ENCODE results near the gene ZNF792.
A peak's percentile ranks its signal among the peaks of the same experiment; 100 is the strongest.
"Not testable (repeated sequence)": the region's sequence is repeated elsewhere in the genome, so short reads cannot be mapped to it uniquely, and the experiment has no call there.

ZNF792 gene

GRCh38 chr19:34998777-34999497, 34.9 kb upstream of the ZNF792 start:
- no peak for DNase-seq (ENCODE audit: low read depth)

- DNase-seq (ENCODE audit: low read depth): not testable (repeated sequence)
Measured at GRCh38 chr19:34998224-34998623, 34.2 kb upstream of the ZNF792 start.

- DNase-seq (ENCODE audit: low read depth): no peak
Measured at GRCh38 chr19:34997071-34997617, 33.1 kb upstream of the ZNF792 start.

GRCh38 chr19:34995551-34995950, 31.5 kb upstream of the ZNF792 start:
- no peak for DNase-seq (ENCODE audit: low read depth)

- DNase-seq (ENCODE audit: low read depth): no peak
Measured at GRCh38 chr19:34994643-34995541, 30.9 kb upstream of the ZNF792 start.

- no peak for DNase-seq (ENCODE audit: low read depth)
Measured at GRCh38 chr19:34994286-34994642, 30.2 kb upstream of the ZNF792 start.

GRCh38 chr19:34992582-34992981, 28.6 kb upstream of the ZNF792 start:
- DNase-seq (ENCODE audit: low read depth): not testable (repeated sequence)

GRCh38 chr19:34991542-34992333, 27.7 kb upstream of the ZNF792 start:
- DNase-seq (ENCODE audit: low read depth): no peak

- peak; percentile 58 for DNase-seq (ENCODE audit: low read depth)
Measured at GRCh38 chr19:34990578-34991192, 26.7 kb upstream of the ZNF792 start.

- no peak for DNase-seq (ENCODE audit: low read depth)
Measured at GRCh38 chr19:34989298-34989697, 25.3 kb upstream of the ZNF792 start.

GRCh38 chr19:34988119-34988518, 24.1 kb upstream of the ZNF792 start:
- no peak for DNase-seq (ENCODE audit: low read depth)

- DNase-seq (ENCODE audit: low read depth): no peak
Measured at GRCh38 chr19:34985249-34986022, 21.4 kb upstream of the ZNF792 start.

GRCh38 chr19:34984287-34984686, 20.3 kb upstream of the ZNF792 start:
- no peak for DNase-seq (ENCODE audit: low read depth)

GRCh38 chr19:34983786-34984185, 19.8 kb upstream of the ZNF792 start:
- no peak for DNase-seq (ENCODE audit: low read depth)

- DNase-seq (ENCODE audit: low read depth): no peak
Measured at GRCh38 chr19:34982275-34982674, 18.2 kb upstream of the ZNF792 start.

GRCh38 chr19:34979819-34980640, 16.0 kb upstream of the ZNF792 start:
- DNase-seq (ENCODE audit: low read depth): no peak

GRCh38 chr19:34976611-34977010, 12.6 kb upstream of the ZNF792 start:
- no peak for DNase-seq (ENCODE audit: low read depth)

- no peak for DNase-seq (ENCODE audit: low read depth)
Measured at GRCh38 chr19:34975056-34975455, 11.0 kb upstream of the ZNF792 start.

GRCh38 chr19:34974646-34975045, 10.6 kb upstream of the ZNF792 start:
- no peak for DNase-seq (ENCODE audit: low read depth)

- no peak for DNase-seq (ENCODE audit: low read depth)
Measured at GRCh38 chr19:34972163-34972705, 8.2 kb upstream of the ZNF792 start.

Data from activated T-cell treated with anti-CD3 and anti-CD28 coated beads for 48 hours (primary cell).